NCI-H1417 (cell line): ENCODE results near the gene RERE.

Source experiments
- DNase-seq, 3 experiments: peaks; one replicate each; lab custom pipeline; 2025; lab: John Stamatoyannopoulos, UW

The RERE gene

DNA sequence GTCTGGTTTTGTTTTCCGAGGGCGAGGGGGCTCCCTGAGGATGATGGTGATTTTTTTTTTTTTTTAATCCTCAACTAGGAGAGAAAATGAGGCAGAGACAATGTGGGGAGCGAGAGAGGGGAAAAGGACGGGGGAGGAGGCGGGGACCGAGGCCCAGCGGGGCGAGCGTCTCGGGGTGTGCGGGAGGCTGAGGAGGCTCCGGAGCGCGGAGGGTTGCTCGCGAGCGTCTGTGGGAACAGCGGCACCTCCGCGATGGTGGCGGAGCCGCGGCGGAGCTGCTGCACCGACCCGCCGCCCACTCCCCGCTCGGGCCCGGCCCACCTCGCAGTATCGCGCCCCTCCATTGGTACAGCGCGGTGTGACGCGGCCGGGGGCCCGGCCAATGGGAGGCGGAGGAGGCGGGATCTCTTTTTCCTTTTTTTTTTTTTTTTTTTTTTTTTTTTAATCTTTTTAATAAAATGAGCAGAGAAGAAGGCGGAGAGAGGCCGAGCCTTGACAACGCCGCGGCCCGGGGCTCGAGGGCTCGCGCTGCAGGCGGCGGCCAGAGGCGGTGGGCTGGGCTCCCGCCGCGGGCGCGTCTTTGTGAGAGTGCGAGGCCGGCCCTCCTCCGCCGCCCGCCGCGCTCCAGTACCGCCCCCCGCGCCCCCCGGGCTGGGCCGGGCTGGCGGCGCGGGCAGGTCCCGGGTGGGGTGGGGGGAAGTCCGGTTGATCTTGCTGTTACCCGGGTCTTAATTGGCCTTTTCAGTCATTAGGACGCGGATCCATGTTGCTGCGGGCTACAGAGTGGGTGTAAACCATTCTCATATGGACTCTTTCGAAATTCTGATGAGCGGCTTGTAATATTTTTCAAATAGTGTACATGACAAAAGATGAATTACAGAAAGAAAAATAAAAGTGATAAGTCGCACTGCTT, at the start of gene RERE:
Gene RERE (minus strand): TSS at position 229 of the 913 bp plus-strand sequence.
- DNase-seq: peak; percentile 95 to 97 (median 96)

DNA sequence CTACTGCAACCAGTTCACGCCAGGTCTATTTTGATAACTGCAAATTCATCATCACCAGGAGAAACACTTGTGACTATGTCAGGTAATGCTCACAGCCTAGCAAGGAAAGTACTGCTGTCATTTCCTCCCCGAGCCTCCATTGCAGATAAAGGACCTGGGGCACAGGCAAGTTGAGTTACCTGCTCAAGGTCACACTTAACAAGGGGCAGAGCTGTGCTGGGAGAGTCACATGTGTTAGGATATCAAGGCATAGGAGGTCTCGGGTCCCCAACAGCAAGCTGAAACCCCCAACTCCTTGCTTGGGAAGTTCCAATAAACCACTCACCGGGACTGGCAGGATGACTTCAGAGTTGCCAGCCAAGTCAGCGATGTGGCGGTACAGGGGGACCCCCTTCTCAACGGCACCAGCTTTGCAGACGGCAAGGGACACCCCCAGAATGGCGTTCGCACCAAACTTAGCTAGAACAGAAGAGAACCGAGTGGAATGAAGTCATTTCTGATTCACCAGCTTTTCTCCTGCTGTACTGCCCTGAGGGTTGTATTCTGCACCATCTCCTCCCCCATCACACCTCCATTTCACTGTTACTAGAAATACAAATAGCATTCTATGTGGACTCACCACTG, 49.5 kb upstream of the RERE start:
- peak in 1 of 3 experiments; percentile 6 for DNase-seq

DNA sequence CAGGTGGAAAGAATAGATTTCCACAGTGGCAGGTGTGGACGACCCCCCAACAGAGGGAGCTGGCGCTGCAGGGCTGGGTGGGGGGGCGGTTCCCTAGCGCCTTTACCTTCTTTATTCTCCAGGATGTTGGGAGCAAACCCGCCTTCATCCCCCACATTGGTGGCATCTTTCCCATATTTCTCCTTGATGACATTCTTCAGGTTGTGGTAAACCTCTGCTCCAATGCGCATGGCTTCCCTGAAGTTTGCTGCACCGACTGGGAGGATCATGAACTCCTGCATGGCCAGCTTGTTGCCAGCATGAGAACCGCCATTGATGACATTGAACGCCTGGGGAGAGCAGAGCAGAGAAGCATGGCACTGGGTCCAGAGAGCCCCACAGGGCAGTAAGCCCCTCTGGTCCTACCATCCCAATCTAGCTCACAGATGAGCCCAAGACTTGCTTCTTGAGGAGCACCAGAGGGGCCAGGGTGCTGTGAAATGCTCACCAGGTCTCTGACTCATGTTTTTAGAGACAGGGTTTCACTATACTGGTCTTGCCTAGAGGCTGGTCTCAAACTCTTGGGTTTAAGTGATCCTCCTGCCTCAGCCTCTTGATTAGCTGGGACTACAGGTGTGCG, 48.8 kb upstream of the RERE start:
- peak in 1 of 3 experiments; percentile 35 for DNase-seq

DNA sequence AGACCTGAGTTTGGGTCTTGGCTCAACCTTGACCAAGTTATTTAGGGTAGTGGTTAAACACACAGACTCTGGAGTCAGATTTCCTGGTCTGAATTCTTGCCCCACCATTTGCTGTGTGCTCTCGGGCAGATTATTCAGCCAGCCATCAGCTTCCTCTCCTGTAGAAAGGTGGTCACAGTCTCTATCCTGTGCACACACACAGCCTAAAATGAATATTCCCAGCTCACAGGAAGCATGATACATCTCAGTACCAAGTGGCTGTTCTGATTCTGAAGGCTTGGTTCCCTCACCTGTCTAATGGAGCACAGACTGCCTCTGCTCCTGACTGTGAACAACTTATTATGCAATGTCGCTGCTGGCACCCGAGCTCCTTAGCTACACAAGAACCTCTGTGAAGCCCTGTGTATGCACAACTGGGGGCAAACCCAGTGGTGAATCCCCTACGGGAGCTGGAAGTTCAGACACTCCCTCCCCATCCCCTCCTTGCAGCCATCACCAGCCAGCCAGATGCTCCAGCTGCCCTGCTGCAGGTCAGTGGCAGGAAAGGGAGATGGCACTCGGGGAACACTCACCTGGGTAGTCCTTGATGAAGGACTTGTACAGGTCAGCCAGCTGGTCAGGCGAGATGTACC, 47.4 kb upstream of the RERE start:
- no peak for DNase-seq

DNA sequence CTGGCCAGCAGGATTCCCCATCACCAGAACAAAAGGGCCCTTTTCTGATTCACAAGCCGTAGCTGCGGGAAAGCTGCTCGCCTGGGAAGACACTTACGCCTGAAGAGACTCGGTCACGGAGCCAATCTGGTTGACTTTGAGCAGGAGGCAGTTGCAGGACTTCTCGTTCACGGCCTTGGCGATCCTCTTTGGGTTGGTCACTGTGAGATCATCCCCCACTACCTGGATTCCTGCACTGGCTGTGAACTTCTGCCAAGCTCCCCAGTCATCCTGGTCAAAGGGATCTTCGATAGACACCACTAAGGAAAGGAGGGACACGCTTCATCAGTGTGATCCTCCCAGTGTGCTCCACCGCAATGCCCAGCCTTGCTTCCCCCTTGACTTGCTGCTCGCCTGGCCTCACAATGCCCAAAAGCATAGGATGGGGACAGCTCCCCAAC, 46.4 kb upstream of the RERE start:
- DNase-seq: peak in 1 of 3 experiments; percentile 55

DNA sequence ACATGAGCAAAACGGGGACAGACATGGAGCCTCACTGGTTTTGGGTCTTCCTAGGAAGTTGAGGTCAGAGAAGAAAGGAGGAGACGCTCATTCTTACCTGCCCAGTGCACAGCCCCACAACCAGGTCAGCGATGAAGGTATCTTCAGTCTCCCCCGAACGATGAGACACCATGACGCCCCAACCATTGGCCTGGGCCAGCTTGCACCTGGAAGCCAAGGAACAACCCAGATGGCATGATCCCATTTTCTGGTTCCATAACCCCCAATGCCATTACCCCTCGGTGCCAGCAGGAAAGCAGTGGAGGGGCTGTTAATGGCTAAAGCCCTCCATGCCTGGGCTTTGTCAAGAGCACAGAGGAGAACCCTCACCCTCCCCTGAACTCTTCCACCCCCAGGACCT, 45.7 kb upstream of the RERE start:
- DNase-seq: peak in 1 of 3 experiments; percentile 13

DNA sequence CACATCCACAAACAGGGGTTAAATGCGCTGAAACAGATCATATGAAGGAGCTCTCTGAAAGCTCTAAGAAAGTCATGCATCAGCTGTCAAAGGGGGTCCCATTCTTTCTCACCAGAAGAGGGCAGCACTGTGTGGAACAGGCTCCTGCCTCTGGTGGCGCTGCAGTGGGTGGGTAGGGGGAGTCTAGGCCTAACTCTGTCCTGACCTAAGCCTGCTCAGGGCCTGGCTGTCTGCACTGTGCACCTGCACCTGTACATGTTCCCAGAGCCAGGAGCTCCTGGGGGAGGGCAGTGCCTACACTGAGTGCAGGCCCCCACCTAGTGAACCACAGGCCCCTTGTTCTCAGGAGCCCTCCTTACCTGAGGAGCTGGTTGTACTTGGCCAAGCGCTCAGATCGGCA, 45.1 kb upstream of the RERE start:
- DNase-seq: peak in 1 of 3 experiments; percentile 15

DNA sequence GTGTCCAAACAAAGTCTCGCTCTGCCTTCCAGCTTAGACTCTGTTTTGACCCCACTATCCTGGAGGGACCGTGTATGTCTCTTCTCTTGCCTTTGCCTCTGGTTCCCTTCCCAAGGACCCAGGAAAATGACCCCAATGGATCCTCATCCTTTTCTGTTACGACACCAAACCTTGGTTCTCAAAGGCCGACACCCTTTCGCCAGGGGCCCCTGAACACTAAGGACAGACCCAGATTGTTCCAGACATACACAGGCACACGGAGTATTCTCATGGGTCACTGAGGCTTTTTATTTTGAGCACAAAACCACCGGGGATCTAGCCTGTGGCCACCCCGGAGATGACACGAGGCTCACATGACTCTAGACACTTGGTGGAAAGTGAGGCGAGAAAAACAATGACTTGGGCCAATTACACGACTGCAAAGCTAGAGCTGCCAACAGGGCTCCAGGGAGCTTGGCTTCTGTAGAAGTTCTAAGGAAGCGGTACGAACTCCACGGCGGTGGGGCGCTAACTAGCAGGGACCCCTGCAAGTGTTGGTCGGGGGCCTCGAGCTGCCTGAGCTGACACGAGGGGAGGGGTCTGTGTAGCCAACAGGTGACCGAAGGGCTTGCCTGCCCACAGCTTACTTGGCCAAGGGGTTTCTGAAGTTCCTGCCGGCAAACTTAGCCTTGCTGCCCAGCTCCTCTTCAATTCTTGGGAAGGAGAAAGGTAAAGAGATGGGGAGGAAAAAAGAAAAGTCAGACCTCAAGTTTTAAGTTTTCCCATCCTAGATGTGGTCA, 43.5 kb upstream of the RERE start:
- peak in 1 of 3 experiments; percentile 52 for DNase-seq

DNA sequence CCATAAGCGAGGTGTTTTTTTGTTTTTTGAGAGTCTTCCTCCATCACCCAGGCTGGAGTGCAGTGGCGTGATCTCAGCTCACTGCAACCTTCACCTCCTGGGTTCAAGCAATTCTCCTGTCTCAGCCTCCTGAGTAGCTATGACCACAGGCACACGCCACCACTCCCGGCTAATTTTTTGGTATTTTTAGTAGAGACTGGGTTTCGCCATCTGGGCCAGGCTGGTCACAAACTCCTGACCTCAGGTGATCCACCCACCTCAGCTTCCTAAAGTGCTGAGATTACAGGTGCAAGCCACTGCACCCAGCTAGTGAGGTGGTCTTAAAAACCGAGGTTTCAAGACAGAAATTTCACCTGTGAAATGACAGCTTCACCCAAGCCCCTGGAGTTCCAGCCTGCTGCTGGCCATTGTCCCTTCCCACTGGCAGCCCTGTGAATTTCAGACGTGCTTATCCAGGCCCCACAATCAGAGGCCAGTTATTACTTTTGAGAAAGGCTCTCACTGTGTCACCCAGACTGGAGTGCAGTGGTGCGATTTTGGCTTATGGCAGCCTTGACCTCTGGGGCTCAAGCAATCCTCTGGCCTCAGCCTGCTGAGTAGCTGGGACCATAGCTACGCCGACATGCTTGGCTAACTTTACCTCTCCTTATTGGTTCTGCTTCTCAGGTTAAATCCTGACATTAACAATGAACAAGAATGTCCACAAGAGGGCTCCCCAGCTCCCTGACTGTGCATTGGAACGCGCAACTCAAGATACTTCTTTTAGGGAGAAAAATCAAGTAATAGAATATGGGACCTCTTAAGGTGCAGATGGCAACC, 41.7 kb upstream of the RERE start:
- DNase-seq: peak; percentile 6 to 63 (median 59)

DNA sequence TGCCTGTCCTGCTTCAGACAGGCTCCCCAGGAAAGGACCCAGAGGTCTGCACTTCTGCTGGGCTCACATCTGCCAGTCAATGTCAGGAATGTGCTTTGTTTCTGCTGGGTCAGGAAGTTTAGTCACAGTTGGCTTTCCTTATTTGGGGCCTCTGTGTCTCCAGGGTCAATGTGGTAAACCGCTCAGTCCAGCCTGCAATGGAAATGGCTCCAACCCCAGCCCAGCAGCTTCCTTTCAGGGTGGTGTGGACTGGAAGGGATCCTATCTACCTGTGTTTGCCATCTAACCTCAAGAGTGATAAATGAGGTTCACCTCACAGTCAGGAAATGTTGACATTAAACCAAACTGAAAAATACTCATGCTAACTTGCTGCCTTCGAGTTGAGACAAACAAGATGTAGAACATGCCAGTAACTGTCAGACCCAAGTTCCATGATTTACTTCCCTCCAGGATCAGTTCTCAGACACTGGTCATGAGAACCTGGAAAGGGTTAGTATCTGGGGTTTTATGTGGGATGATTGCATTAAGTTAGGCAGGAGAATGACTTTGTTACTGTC, 40.8 kb upstream of the RERE start:
- DNase-seq: no peak

DNA sequence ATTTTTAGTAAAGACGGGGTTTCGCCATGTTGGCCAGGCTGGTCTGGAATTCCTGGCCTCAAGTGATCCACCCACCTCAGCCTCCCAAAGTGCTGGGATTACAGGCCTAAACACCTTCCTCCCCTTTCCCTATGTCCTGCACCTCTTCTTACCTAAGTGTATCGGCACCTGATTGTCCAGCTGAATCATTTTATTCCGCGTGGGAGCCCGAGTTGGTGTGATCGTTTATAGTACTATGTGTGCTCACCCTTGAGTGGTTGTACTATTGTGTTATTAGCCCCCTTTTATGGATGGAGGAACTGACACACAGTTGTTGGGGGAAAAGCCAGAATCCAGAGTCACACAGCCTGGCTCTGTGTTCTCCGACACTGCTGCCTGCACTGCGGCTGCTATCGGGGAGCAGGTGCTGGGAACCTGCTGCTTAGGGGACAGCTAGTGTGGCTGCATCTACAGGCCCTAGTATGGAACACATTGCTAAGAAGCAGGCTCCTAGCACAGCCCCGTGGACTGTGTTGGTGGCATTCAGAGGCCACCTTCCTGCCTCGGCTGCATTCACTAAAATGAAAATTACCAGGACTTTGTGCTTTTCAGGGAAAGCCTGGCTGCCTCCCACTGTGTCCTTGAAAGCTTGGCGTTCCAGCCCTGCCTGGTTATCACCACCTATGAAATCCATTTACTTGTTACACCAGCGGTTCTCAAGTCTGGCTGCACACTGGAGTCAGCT, 39.4 kb upstream of the RERE start:
- DNase-seq: no peak

DNA sequence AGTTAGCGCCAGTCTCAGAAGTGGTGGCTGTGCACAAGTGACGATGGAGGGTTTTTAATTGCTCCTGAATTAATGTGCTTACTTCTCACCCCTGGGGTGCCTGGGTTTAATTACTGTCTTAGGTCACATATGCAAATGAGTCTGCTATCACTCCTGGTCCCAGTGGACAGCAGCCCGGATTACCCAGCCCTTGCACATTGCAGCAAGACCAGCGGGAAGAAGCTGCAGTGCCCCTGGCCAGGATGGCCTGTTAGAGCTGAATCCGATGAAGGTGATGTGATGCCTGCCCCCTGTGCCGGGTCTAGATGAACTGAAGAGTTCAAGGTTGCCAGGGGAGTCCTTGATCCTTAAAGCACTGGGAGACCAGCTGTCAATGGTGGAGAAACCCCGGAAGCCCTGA, 36.8 kb upstream of the RERE start:
- no peak for DNase-seq

DNA sequence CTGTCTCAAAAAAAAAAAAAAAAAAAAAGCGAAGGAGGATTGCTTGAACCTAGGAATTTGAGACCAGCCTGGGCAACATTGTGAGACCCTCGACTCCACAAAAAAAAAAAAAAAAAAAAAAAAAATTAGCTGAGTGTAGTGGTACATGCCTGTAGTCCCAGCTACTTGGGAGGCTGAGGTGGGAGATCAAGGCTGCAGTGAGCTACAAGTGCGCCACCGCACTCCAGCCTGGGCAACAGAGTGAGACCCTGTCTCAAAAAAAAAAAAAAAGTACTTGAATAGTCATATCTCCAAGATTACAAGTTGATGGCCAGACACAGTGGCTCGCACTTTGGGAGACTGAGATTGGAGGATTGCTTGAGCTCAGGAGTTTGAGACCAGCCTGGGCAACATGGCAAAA, 33.6 kb upstream of the RERE start:
- DNase-seq: no peak

DNA sequence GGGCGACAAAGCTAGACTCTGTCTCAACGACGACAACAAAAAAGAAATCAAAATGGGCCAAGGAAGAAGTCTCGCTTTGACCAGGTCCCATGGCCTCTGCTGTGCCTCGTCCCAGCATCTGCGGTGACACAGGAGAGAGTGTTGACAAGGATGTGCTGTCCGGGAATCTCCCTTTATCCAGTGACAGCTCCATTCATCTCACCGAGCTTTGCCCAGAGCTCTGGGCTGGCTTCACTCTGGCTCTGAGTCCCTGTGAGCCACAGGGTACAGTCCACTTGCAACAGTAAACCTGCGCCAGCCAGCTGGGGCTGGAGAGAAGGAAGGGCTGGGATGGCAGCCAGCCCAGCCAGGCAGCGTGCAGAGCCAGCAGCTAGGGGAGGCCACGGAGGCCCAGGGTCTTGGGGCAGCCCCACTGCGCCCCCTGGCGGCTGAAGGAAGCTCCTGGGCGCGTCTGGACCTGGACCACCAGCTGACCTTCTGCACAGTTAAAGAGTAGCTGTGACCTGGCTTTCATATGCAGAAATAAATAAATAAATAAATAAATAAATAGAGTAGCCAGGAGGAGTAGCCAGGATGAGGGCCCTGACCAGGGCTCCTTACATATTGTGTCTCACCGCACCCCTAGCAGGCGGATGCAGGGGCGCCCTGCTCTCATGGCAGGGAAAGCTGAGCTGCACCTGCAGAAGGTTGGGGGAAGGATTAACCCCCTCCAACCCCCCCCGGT, 31.4 kb upstream of the RERE start:
- peak; percentile 74 to 94 (median 89) for DNase-seq

DNA sequence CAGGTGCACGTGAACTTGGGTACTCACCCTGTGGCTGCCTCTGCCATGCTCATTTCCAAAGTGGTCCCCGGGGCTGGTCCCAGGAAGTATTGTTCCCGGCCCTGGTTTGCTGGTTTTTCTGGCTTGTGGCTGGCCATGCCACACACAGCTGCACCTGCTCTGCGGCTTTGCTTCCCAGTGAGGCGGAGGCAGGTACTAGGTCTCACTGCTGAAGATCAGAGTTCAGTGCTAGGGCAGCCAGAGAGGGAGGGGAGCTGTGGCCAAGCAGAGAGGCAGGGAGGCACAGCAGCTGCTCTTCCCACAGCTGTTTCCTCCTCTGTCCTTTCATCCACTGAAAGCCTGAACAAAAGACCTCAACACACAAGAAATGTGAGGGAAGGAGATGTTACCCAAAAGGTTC, 30.6 kb upstream of the RERE start:
- DNase-seq: peak in 2 of 3 experiments; percentile 33 to 51

DNA sequence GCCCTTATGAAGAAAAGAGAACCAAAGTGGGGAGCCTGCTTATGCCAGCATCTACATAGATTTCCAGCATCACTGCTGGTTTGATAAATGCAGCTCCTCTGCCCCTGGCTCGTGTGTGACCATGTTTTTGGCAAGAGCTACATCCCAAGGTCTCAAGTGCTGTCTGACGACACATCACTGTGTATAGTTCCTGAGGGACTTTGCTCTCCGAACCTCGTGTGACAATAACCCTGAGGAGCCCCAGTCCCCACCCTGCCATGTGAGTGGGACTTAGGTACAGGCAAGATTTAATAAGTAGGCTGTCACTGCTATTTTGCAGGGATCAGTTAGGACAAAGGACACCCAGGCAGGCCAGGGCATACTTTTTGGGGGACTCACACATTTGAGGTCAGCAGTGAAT, 28.8 kb upstream of the RERE start:
- DNase-seq: no peak

DNA sequence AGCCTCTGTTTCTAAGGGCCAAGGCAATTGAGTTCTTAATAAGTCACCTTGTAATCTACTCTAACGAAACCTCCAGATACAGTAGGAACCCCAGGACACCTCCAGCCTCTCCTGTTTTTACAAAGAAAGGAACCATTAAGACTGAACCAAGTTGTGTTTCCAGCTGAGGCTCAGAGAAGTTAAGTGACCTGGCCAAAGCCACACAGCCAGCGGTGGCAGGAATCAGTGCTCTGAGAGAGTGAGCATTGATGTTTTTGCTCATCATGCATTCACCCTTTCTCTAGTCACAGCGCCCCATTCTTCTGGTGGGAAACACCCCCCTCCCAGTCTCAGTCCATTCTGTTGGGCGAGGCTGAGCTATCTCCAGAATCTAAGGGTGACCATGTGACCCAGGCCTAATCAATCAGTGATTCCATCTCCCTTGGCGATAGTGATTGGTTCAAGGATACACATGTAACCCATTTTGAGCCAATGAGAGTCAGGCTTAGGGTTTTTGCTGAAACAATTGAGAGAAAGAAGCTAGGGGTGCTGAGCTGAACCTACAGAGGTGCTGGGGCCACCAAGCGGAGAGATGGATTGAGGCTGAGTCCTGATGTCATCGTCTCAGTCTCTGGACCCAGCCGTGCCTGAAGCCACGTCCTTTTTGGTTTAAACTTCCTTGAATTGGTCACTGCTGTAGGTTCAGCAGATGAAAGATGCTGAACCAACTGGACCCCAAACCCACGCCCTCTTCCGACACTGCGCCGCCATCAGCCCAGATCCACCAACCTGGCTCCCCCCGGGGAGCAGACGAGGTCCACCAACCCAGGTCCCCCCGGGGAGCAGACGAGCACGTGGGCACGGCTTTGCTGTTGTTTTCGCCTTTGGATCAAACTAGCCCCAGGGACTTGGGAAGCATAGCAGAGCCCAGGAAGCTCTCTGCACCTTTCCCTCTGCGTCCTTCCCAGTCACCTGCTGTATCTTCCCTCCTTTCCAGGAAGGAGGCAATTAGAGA, 28.0 kb upstream of the RERE start:
- no peak for DNase-seq
